ENCODE results near the gene TBC1D32. TPM values are rescaled to one million over a fixed set of nuclear protein-coding genes. Genes with fewer than 3 reads are reported as not detected.
"Not testable (repeated sequence)": the region's sequence is repeated elsewhere in the genome, so short reads cannot be mapped to it uniquely, and the experiment has no call there.

TBC1D32 gene
- total RNA-seq, 1 donor from 2014 or later: 12.2 TPM

- no peaks in the 10 kb centered on the region for H3K27me3 Mint-ChIP-seq (ENCODE audit: unreplicated experiment)
- no peak for DNase-seq (ENCODE audit: low spot score)
- H3K4me3 Mint-ChIP-seq (ENCODE audit: unreplicated experiment): no peak overlapping the region
- H3K36me3 Mint-ChIP-seq (ENCODE audit: low read depth, unreplicated experiment): no peaks in the 10 kb centered on the region
- TF ChIP-seq CTCF (IDR thresholded peaks at IDR 0.05; ENCODE audit: unreplicated experiment): no peak
- H3K27ac Mint-ChIP-seq (ENCODE audit: unreplicated experiment): no peak overlapping the region
- H3K9me3 Mint-ChIP-seq (ENCODE audit: unreplicated experiment): no peaks in the 10 kb centered on the region
- no peaks in the 10 kb centered on the region for H3K4me1 Mint-ChIP-seq (ENCODE audit: unreplicated experiment)
Measured at GRCh38 chr6:121223930-121224329, 110.3 kb downstream of the TBC1D32 start.

GRCh38 chr6:121223212-121223611 is 111.1 kb downstream of the TBC1D32 start:
- H3K27me3 Mint-ChIP-seq (ENCODE audit: unreplicated experiment): no peaks in the 10 kb centered on the region
- TF ChIP-seq CTCF (IDR thresholded peaks at IDR 0.05; ENCODE audit: unreplicated experiment): no peak
- DNase-seq (ENCODE audit: low spot score): no peak
- H3K4me3 Mint-ChIP-seq (ENCODE audit: unreplicated experiment): no peak overlapping the region
- H3K4me1 Mint-ChIP-seq (ENCODE audit: unreplicated experiment): no peaks in the 10 kb centered on the region
- H3K9me3 Mint-ChIP-seq (ENCODE audit: unreplicated experiment): no peaks in the 10 kb centered on the region
- peaks cover 5% of the 10 kb centered on the region for H3K36me3 Mint-ChIP-seq (ENCODE audit: low read depth, unreplicated experiment)
- no peak overlapping the region for H3K27ac Mint-ChIP-seq (ENCODE audit: unreplicated experiment)

- Mint-ChIP-seq H3K27me3 (ENCODE audit: unreplicated experiment) (no peaks in the 10 kb centered on the region), H3K27ac (ENCODE audit: unreplicated experiment) (no peak overlapping the region), H3K9me3 (ENCODE audit: unreplicated experiment) (no peaks in the 10 kb centered on the region), H3K36me3 (ENCODE audit: low read depth, unreplicated experiment) (peaks cover 10% of the 10 kb centered on the region), H3K4me1 (ENCODE audit: unreplicated experiment) (no peaks in the 10 kb centered on the region), H3K4me3 (ENCODE audit: unreplicated experiment) (no peak overlapping the region)
- no peak for DNase-seq (ENCODE audit: low spot score)
- no peak for TF ChIP-seq CTCF (IDR thresholded peaks at IDR 0.05; ENCODE audit: unreplicated experiment)
Measured at GRCh38 chr6:121222656-121223055, 111.6 kb downstream of the TBC1D32 start.

GRCh38 chr6:121216928-121217327 is 117.4 kb downstream of the TBC1D32 start:
- Mint-ChIP-seq H3K27me3 (ENCODE audit: unreplicated experiment) (peaks cover 3% of the 10 kb centered on the region), H3K36me3 (ENCODE audit: low read depth, unreplicated experiment) (peaks cover 45% of the 10 kb centered on the region), H3K27ac (ENCODE audit: unreplicated experiment) (no peak overlapping the region), H3K4me1 (ENCODE audit: unreplicated experiment) (no peaks in the 10 kb centered on the region), H3K4me3 (ENCODE audit: unreplicated experiment) (no peak overlapping the region), H3K9me3 (ENCODE audit: unreplicated experiment) (no peaks in the 10 kb centered on the region)
- no peak for TF ChIP-seq CTCF (IDR thresholded peaks at IDR 0.05; ENCODE audit: unreplicated experiment)
- no peak for DNase-seq (ENCODE audit: low spot score)

GRCh38 chr6:121213341-121213740 is 120.9 kb downstream of the TBC1D32 start:
- not testable (repeated sequence) for H3K27ac Mint-ChIP-seq (ENCODE audit: unreplicated experiment); H3K27me3 Mint-ChIP-seq (ENCODE audit: unreplicated experiment); DNase-seq (ENCODE audit: low spot score); H3K4me3 Mint-ChIP-seq (ENCODE audit: unreplicated experiment); H3K9me3 Mint-ChIP-seq (ENCODE audit: unreplicated experiment); H3K4me1 Mint-ChIP-seq (ENCODE audit: unreplicated experiment)
- H3K36me3 Mint-ChIP-seq (ENCODE audit: low read depth, unreplicated experiment): peaks cover 44% of the 10 kb centered on the region

GRCh38 chr6:121210943-121211342 is 123.3 kb downstream of the TBC1D32 start:
- H3K4me3 Mint-ChIP-seq (ENCODE audit: unreplicated experiment): no peak overlapping the region
- no peaks in the 10 kb centered on the region for H3K9me3 Mint-ChIP-seq (ENCODE audit: unreplicated experiment)
- no peak overlapping the region for H3K27ac Mint-ChIP-seq (ENCODE audit: unreplicated experiment)
- H3K36me3 Mint-ChIP-seq (ENCODE audit: low read depth, unreplicated experiment): peaks cover 26% of the 10 kb centered on the region
- no peak for DNase-seq (ENCODE audit: low spot score)
- no peaks in the 10 kb centered on the region for H3K4me1 Mint-ChIP-seq (ENCODE audit: unreplicated experiment)
- no peak for TF ChIP-seq CTCF (IDR thresholded peaks at IDR 0.05; ENCODE audit: unreplicated experiment)
- H3K27me3 Mint-ChIP-seq (ENCODE audit: unreplicated experiment): peaks cover 4% of the 10 kb centered on the region

Measured in endothelial cell (in vitro differentiated cells).